GM04504 (cell line): ENCODE data around the gene SLC22A5.
A peak's percentile ranks its signal among the peaks of the same experiment; 100 is the strongest.
"Not testable (repeated sequence)": the region's sequence is repeated elsewhere in the genome, so short reads cannot be mapped to it uniquely, and the experiment has no call there.

Source experiments
- DNase-seq: peaks from one replicate; pipeline ENCODE4 v3.0.0-alpha.2; 2012; ENCODE audit warnings: low read depth

The SLC22A5 gene

GRCh38 chr5:132414634-132415378 is 45.3 kb downstream of the SLC22A5 start:
- no peak for DNase-seq

- DNase-seq: not testable (repeated sequence)
These were observed 46.0 kb downstream of the SLC22A5 start for GRCh38 chr5:132415516-132415915.

- no peak for DNase-seq
These were observed 46.9 kb downstream of the SLC22A5 start for GRCh38 chr5:132416306-132417009.

DNA sequence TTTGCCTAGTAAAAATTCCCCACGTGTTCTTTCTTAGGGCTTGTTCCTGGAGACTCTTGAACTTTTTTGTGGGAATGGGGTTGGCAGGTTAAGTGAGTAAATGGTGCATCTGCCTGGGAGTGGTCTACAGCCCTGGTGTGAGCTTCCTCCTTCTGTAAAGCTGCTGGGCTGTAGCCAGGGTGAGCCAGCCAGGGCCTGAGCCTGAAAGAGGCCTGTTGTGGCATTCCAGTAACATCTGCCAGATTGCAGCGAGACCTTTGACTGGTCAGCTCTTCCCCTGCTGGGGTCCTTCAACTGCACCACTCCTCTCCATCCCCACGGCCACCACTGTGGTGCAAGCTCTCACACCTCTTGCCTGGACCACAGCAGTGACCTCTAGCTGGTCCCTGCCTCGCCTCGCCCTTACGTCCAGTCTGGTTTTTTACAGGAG is 47.5 kb downstream of the SLC22A5 start:
- no peak for DNase-seq

- DNase-seq: no peak
These were observed 48.0 kb downstream of the SLC22A5 start for GRCh38 chr5:132417461-132417860.

GRCh38 chr5:132417889-132418485 is 48.5 kb downstream of the SLC22A5 start:
- no peak for DNase-seq

GRCh38 chr5:132418881-132419280 is 49.4 kb downstream of the SLC22A5 start:
- DNase-seq: no peak

- DNase-seq: no peak
These were observed 50.3 kb downstream of the SLC22A5 start for GRCh38 chr5:132419502-132420468.

GRCh38 chr5:132420706-132421272 is 51.3 kb downstream of the SLC22A5 start:
- DNase-seq: no peak

DNA sequence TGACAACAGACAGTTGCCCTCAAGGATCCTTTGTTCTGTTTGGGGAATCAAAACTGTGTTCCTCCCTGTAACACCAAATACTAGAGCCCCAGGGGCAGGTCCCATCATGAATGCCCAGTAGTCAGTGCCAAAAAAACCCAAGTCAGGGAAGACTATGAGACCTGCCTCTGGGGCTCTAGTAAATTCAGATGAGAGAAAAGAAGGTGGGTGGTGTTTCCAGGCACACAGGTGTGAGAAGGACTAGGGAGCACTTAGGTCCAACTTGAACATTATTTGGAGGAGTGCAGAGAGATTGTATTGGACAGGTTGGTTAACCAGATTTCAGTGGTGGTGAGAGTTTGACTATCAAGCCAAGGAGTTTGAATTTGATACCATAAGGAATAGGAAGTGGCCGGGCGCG is 52.0 kb downstream of the SLC22A5 start:
- DNase-seq: no peak

- no peak for DNase-seq
These were observed 53.4 kb downstream of the SLC22A5 start for GRCh38 chr5:132422720-132423437.

DNA sequence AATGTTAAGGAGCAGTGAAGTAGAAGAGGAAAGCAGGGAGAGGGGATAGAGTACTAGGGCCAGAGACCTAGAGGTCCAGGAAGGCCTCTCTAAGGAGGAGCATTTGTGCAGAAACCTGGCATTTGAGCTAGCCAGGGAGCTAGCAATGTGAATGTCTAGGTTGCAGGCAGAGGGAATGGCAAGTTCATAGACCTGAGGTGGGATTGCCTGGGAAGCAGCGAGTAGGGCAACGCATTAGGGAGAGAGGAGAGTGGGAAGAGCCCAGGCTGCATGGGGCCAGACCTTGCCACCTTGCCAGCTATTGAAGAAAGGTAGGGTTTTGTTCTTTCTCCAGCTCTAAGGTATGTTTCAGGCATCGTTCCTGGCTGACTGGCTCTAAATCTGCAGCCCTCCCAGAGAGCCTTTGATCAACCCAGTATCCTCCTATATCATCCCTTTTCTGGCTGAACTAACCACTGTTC is 54.0 kb downstream of the SLC22A5 start:
- DNase-seq: no peak

DNA sequence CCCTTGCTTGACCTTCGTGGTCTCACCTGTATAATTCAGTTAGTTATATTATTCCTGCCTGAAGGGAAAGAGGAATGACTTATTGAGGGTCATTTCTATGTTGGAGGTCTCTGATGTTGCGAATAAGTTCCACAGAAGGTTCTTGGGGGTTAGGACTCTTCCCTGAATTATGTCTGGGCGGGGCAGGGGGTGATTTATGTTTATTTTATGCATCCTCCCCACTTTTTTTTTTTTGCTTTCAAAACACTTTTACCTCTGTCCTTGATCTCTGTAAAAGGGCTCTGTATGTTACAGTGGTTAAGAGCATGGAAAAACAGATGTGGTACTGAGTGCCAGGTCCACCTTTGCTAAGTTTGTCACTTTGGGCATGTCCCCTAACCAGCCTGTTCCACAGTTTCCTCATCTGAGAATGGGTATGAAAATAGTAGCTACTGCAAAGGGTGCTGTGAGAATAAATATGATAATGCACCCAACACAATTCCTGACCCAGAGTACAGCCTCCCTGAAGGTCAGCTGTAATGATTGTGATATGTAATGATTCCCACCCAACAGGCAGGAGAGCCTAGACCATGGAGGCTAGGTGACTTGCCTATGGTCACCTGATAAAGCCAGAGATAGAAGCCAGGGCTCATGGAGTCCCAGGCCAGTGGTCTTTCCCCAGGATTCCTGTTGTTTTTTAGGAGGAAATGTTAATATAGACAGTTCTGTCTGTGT is 54.8 kb downstream of the SLC22A5 start:
- DNase-seq: no peak

DNA sequence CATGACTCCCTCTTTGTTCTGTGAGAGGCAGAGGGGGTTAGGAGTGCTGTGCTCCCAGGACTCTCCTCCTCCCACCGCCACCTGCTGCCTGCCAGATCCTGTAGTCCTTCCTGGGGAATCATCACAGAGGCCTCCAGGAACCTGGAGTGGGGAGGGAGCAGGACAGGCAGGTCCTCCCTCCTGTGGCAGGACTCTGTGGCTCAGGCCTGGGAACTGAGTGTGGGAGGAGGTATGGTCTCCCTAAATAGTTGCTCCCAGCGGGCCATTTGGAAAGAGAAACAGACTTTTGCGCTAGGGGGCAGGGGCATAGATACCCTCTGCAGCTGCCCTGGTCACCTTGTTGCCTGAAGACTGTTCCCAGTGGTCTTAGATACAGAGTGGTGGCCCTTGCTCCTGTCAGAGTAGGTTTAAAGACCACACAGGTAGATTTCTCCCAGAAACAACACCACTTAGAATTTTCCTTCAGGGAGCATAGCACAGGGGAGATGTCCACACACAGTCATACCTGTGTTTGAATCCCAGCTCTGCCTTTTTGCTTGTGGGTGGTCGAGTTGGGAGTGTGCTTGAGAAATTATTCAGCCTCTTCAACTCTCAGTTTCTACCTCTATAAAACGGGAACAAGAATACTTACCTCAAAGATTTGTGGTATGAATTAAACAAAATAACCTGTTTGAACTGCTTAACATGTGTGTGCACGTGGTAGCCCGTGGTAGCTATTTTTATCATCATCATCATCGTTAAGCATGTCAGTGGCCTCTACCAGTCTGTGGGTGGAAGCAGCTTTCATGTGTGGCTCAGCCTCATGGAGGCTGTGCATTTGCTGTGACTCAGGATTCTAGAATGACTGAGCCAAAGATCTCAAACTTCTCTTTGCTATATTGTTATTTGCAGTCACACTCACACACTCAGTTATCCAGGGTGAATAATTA is 55.8 kb downstream of the SLC22A5 start:
- no peak for DNase-seq

DNA sequence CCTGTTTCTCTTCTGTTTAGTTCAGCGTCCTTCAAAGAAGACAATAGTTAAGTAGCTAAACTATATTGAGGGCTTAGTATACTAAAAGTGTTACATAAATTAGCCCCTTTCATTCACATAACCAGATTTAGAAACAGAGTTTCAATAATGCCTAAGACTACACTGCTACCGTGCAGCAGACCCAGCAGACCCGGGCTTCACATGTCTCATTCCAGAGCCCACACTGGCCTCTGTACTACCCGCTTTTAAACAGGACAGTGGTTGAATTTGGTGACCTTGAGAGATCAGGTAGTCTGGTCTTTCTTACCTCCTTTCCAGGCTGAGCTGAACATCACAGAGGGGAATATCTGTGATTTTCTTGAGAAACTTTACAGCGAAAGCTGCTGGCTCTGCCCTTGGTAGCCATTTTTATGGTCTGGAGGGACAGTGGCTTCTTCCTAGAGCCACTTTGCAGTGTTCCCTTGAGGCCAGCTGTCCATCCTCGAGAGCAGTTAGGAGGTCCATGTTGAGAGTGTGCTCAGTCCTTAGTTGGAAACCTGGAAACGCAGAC is 56.5 kb downstream of the SLC22A5 start:
- DNase-seq: no peak

- DNase-seq: peak; percentile 90
These were observed 57.1 kb downstream of the SLC22A5 start for GRCh38 chr5:132426525-132427138.

DNA sequence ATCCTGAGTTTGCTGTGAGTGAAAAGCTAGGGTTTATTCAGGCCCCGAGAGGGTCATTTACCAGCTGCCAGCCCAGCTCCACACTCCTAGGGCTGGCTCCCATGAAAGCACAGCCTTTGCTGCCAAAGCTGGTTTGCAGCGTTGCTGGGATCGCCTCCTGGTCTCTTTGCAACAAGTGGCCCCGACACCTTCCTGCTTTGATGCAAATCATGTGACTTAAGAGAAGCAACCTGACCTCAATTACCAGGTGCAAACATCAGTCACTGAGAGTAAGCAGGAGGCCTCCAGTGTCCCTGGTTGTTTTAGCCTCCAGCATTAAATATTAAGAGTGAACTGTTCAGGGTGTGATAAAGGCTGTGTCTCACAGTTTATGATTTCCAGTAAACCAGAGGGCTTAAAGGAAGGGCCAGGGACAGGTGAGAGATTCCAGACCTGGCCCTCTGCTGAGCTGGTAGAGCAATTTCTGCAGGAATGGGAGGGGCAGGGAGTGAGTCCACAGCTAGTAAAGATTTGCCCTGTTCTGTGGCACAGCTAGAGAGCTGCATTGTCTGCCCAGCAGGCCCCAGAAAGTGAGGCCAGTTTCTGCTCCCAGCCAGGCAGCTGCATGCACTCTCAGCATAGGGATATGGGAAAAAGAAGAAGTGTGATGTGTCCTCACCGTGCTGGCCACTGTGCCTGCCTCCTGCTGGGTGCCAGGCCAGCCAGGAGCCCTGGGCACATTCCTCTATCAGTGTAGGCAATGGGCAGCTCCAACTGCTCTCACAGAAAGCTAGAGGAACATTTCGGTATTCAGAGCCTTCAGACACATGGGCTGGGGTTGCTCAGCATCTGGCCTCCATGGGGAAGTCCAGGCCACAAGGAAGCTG is 58.0 kb downstream of the SLC22A5 start:
- DNase-seq: no peak
